ENCODE results near the gene PCAT7.

GRCh38 chr9:94560237-94560636 lies 5.4 kb downstream of the PCAT7 start:
- TF ChIP-seq CTCF (IDR thresholded peaks at IDR 0.05) (no peak), POLR2A (IDR thresholded peaks at IDR 0.05) (no peak)

All from body of pancreas (tissue), 4 donors.